H1 (cell line): ENCODE measurements around the gene EFCAB6. TPM values are rescaled to one million over a fixed set of nuclear protein-coding genes. Genes with fewer than 3 reads are reported as not detected.

Experiments used
- BACH1 ChIP-seq: IDR thresholded peaks from 2 replicates; pipeline ENCODE4 v1.6.1; 2012; ENCODE audit warnings: low read length, improper control_type of control experiment
- CBX8 ChIP-seq: fragments of 300-800, 300-1000 bp; sonication (generic); IDR thresholded peaks from 2 replicates; pipeline ENCODE4 v1.7.1; 2016; ENCODE audit warnings: low read depth, low read length, borderline replicate concordance
- CHD2 ChIP-seq: IDR thresholded peaks from 2 replicates; pipeline ENCODE4 v1.6.1; 2012; ENCODE audit warnings: low read length, improper control_type of control experiment
- CREB1 ChIP-seq: IDR thresholded peaks from 2 replicates; pipeline ENCODE4 v1.6.1; 2012; ENCODE audit warnings: inconsistent platforms
- GABPA ChIP-seq: IDR thresholded peaks from 2 replicates; pipeline ENCODE4 v1.6.1; 2011; ENCODE audit warnings: mild to moderate bottlenecking, low read length, moderate library complexity, borderline replicate concordance; ENCODE audit not compliant: insufficient read depth
- HDAC6 ChIP-seq: IDR thresholded peaks from one replicate; pipeline ENCODE4 v1.7.1; 2012; ENCODE audit warnings: low read depth, mild to moderate bottlenecking, inconsistent platforms, low read length, moderate library complexity
- KDM4A ChIP-seq: IDR thresholded peaks from one replicate; pipeline ENCODE4 v1.7.1; 2012; ENCODE audit warnings: low read depth, mild to moderate bottlenecking, moderate library complexity, low read length, inconsistent platforms; ENCODE audit not compliant: severe bottlenecking
- RBBP5 ChIP-seq: IDR thresholded peaks from 2 replicates; pipeline ENCODE4 v1.7.1; 2012; ENCODE audit warnings: low read depth, mild to moderate bottlenecking, inconsistent platforms, low read length, moderate library complexity, borderline replicate concordance
- RNF2 ChIP-seq: fragments of 200-900, 300-1000 bp; sonication (generic); IDR thresholded peaks from 2 replicates; pipeline ENCODE4 v1.7.1; 2016; ENCODE audit warnings: borderline replicate concordance, low read depth, mild to moderate bottlenecking, antibody characterized with exemption, low read length; ENCODE audit not compliant: poor library complexity, severe bottlenecking; ENCODE audit errors: missing control alignments
- SUZ12 ChIP-seq: fragments of 200-600 bp; sonication (generic); IDR thresholded peaks from 2 replicates; pipeline ENCODE4 v1.6.1; 2012; ENCODE audit warnings: mild to moderate bottlenecking, inconsistent platforms, low read length, moderate library complexity, mixed read lengths
- polyA plus RNA-seq, 7 experiments: library from polyadenylated mRNA; depleted of rRNA in 3 of 7; stranded (reverse) in 5 of 7; unstranded in 2 of 7; fragments of >200 nt in 5 of 7; fragments of 200-250 nt in 2 of 7; gene quantifications; 1 replicate in 5 of 7; 2 replicates in 1 of 7; 4 replicates in 1 of 7; pipeline versions ENCODE4 v1.2.1 to v1.2.3, GENCODE V29; 2011 to 2013; ENCODE audit warnings: missing spikeins in 2 of 7, mixed read lengths in 2 of 7
- total RNA-seq: library from RNA; stranded (reverse); fragmentation: NEBNext Ultra II Directional; extraction: Animal tissue kit (Norgen Biotek cat#: 25700); gene quantifications from 2 replicates; pipeline ENCODE4 v1.2.1, GENCODE V29; 2021
- TF ChIP-seq, protein P1 (sequence below): fragments of 300-600 bp; sonication (generic); IDR thresholded peaks from 2 replicates; pipeline ENCODE4 v1.7.1; 2012; ENCODE audit warnings: low read length, moderate library complexity, mild to moderate bottlenecking, inconsistent platforms; ENCODE audit not compliant: insufficient replicate concordance
- TF ChIP-seq, protein P2 (sequence below): IDR thresholded peaks from 2 replicates; pipeline ENCODE4 v1.6.1; 2012; ENCODE audit warnings: inconsistent platforms

EFCAB6 gene
- total and polyA plus RNA-seq, 2 of the 8 experiments (the other 6 are each of a cell fraction or from before 2014, with no cell fraction given), result 0.32 to 1.7 TPM

DNA sequence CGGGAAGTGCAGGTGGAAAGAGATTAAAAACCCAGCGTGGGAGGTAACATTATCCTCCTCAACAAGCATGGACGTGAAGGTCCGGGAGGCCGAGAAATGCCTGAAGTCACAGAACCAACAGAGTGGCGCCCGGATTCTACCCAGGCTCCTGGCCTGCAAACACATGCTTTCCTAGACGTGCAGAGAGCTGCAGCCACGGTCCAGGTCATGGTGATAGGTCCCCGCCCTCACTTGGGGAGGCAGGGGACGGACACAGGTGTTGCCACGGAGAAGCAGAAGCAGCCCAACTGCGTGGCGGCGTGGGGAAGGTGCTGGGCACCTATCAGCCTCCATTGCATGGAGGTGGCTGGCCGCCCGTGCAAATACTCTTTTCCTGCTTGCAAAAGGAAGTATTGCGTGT is 251.5 kb downstream of the EFCAB6 start (continued):
- TF ChIP-seq, protein P1, sequence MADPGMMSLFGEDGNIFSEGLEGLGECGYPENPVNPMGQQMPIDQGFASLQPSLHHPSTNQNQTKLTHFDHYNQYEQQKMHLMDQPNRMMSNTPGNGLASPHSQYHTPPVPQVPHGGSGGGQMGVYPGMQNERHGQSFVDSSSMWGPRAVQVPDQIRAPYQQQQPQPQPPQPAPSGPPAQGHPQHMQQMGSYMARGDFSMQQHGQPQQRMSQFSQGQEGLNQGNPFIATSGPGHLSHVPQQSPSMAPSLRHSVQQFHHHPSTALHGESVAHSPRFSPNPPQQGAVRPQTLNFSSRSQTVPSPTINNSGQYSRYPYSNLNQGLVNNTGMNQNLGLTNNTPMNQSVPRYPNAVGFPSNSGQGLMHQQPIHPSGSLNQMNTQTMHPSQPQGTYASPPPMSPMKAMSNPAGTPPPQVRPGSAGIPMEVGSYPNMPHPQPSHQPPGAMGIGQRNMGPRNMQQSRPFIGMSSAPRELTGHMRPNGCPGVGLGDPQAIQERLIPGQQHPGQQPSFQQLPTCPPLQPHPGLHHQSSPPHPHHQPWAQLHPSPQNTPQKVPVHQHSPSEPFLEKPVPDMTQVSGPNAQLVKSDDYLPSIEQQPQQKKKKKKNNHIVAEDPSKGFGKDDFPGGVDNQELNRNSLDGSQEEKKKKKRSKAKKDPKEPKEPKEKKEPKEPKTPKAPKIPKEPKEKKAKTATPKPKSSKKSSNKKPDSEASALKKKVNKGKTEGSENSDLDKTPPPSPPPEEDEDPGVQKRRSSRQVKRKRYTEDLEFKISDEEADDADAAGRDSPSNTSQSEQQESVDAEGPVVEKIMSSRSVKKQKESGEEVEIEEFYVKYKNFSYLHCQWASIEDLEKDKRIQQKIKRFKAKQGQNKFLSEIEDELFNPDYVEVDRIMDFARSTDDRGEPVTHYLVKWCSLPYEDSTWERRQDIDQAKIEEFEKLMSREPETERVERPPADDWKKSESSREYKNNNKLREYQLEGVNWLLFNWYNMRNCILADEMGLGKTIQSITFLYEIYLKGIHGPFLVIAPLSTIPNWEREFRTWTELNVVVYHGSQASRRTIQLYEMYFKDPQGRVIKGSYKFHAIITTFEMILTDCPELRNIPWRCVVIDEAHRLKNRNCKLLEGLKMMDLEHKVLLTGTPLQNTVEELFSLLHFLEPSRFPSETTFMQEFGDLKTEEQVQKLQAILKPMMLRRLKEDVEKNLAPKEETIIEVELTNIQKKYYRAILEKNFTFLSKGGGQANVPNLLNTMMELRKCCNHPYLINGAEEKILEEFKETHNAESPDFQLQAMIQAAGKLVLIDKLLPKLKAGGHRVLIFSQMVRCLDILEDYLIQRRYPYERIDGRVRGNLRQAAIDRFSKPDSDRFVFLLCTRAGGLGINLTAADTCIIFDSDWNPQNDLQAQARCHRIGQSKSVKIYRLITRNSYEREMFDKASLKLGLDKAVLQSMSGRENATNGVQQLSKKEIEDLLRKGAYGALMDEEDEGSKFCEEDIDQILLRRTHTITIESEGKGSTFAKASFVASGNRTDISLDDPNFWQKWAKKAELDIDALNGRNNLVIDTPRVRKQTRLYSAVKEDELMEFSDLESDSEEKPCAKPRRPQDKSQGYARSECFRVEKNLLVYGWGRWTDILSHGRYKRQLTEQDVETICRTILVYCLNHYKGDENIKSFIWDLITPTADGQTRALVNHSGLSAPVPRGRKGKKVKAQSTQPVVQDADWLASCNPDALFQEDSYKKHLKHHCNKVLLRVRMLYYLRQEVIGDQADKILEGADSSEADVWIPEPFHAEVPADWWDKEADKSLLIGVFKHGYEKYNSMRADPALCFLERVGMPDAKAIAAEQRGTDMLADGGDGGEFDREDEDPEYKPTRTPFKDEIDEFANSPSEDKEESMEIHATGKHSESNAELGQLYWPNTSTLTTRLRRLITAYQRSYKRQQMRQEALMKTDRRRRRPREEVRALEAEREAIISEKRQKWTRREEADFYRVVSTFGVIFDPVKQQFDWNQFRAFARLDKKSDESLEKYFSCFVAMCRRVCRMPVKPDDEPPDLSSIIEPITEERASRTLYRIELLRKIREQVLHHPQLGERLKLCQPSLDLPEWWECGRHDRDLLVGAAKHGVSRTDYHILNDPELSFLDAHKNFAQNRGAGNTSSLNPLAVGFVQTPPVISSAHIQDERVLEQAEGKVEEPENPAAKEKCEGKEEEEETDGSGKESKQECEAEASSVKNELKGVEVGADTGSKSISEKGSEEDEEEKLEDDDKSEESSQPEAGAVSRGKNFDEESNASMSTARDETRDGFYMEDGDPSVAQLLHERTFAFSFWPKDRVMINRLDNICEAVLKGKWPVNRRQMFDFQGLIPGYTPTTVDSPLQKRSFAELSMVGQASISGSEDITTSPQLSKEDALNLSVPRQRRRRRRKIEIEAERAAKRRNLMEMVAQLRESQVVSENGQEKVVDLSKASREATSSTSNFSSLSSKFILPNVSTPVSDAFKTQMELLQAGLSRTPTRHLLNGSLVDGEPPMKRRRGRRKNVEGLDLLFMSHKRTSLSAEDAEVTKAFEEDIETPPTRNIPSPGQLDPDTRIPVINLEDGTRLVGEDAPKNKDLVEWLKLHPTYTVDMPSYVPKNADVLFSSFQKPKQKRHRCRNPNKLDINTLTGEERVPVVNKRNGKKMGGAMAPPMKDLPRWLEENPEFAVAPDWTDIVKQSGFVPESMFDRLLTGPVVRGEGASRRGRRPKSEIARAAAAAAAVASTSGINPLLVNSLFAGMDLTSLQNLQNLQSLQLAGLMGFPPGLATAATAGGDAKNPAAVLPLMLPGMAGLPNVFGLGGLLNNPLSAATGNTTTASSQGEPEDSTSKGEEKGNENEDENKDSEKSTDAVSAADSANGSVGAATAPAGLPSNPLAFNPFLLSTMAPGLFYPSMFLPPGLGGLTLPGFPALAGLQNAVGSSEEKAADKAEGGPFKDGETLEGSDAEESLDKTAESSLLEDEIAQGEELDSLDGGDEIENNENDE, result no peak
- TF ChIP-seq CHD2, result no peak
- TF ChIP-seq GABPA, result no peak
- no peak for TF ChIP-seq SUZ12
- no peak for TF ChIP-seq CBX8
- TF ChIP-seq HDAC6, result no peak
- no peak for TF ChIP-seq BACH1
- TF ChIP-seq RNF2, result no peak
- TF ChIP-seq, protein P2, sequence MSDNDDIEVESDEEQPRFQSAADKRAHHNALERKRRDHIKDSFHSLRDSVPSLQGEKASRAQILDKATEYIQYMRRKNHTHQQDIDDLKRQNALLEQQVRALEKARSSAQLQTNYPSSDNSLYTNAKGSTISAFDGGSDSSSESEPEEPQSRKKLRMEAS, result no peak
- no peak for TF ChIP-seq CREB1
- TF ChIP-seq RBBP5, result no peak
- TF ChIP-seq KDM4A, result no peak
